Measurements from ENCODE around the gene EIF4B. TPM values are rescaled to one million over a fixed set of nuclear protein-coding genes. Genes with fewer than 3 reads are reported as not detected.

Gene EIF4B
- total and polyA plus RNA-seq, 2 donors (not counting 1 experiment from before 2014, with no cell fraction given), result 252 to 674 TPM

DNA sequence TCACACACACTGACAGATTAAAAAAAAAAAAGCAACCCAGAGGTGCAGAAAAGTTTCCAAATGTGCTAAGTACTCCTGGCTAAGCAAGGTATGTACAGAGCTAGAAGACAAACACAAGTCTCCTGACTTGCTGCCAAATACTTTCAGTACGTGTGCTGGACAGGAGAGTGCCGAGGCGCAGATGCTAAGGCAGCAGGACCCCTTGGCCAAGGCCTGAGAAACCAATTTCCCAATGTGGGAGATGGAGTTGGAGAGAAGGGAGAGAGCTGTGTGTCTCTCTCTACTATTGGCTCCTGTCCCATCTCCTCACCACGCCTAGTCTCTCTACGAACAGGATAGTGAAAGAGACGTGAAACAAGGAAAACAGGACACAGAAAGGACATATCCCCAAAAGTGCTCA lies 67.6 kb downstream of the EIF4B start:
- Histone ChIP-seq H3K4me3 (ENCODE audit: control extremely low read depth in 1 of 5, extremely low read depth in 1 of 5, insufficient read depth in 1 of 5, low read depth in 2 of 5, low read length in 4 of 5) (no peak overlapping the region), H3K9me3 (ENCODE audit: control extremely low read depth in 1 of 3, control insufficient read depth in 2 of 3, insufficient read depth in 1 of 3, low read length in 2 of 3) (no peaks in the 10 kb centered on the region), H3K79me2 (ENCODE audit: control insufficient read depth, insufficient read depth, low read length) (peaks cover 24% of the 10 kb centered on the region), H3K4me1 (ENCODE audit: control insufficient read depth in 2 of 2, insufficient read depth in 2 of 2, low read length in 2 of 2) (peaks cover 12 to 33% of the 10 kb centered on the region in 2 donors), H4K20me1 (ENCODE audit: control insufficient read depth, insufficient read depth, low read length, poor library complexity, severe bottlenecking) (peaks cover 33% of the 10 kb centered on the region), H2AFZ (ENCODE audit: insufficient read depth, low read depth, low read length, poor library complexity, severe bottlenecking) (no peak overlapping the region), H3K27me3 (replicated peaks in 1 of 4; ENCODE audit: control extremely low read depth in 1 of 4, control insufficient read depth in 3 of 4, insufficient read depth in 4 of 4, low read length in 3 of 4) (no peaks in the 10 kb centered on the region), H3K36me3 (replicated peaks in 1 of 2; ENCODE audit: control extremely low read depth in 1 of 2, control insufficient read depth in 1 of 2, extremely low read depth in 1 of 2, insufficient read depth in 2 of 2, low read length in 1 of 2) (peaks cover 0 to 68% of the 10 kb centered on the region in 2 experiments), H3K9ac (ENCODE audit: low read length) (no peak overlapping the region), H3K27ac (ENCODE audit: low read length in 2 of 2) (no peak overlapping the region), H3K4me2 (replicated peaks; ENCODE audit: low read depth, low read length, poor library complexity, severe bottlenecking) (no peak overlapping the region)
- 100% methylated on average over 2 of the region's 6 CpGs for WGBS (ENCODE audit: insufficient coverage)
- Mint-ChIP-seq H3K27ac (no peak overlapping the region), H3K4me1 (peaks cover 39% of the 10 kb centered on the region), H3K4me3 (no peak overlapping the region), H3K9me3 (ENCODE audit: insufficient read depth) (no peaks in the 10 kb centered on the region), H3K27me3 (no peaks in the 10 kb centered on the region)
- no peak for DNase-seq
- no peak for ATAC-seq (ENCODE audit: low read depth)
- no peak for TF ChIP-seq EZH2 (IDR thresholded peaks at IDR 0.05; ENCODE audit: borderline replicate concordance, insufficient read depth, low read depth, low read length, poor library complexity, severe bottlenecking)
- TF ChIP-seq, protein P1, sequence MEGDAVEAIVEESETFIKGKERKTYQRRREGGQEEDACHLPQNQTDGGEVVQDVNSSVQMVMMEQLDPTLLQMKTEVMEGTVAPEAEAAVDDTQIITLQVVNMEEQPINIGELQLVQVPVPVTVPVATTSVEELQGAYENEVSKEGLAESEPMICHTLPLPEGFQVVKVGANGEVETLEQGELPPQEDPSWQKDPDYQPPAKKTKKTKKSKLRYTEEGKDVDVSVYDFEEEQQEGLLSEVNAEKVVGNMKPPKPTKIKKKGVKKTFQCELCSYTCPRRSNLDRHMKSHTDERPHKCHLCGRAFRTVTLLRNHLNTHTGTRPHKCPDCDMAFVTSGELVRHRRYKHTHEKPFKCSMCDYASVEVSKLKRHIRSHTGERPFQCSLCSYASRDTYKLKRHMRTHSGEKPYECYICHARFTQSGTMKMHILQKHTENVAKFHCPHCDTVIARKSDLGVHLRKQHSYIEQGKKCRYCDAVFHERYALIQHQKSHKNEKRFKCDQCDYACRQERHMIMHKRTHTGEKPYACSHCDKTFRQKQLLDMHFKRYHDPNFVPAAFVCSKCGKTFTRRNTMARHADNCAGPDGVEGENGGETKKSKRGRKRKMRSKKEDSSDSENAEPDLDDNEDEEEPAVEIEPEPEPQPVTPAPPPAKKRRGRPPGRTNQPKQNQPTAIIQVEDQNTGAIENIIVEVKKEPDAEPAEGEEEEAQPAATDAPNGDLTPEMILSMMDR (IDR thresholded peaks at IDR 0.05), result no peak
- ChIA-PET POLR2A (interaction anchor here (1.1 kb wide), 1 partner anchor 20 kb away, joined by 11 read pairs; no protein-coding TSS in a partner anchor), CTCF (interaction anchor here (14.1 kb wide), 1 partner anchor 24 kb away, joined by 344 read pairs; the partner anchor contains the start of genes IGFBP6 and SOAT2)
- intact Hi-C loops (cut with micrococcal nuclease), result loop anchor here (10.0 kb wide), 1 partner anchor 251 kb away; the partner anchor contains the start of gene AAAS

DNA sequence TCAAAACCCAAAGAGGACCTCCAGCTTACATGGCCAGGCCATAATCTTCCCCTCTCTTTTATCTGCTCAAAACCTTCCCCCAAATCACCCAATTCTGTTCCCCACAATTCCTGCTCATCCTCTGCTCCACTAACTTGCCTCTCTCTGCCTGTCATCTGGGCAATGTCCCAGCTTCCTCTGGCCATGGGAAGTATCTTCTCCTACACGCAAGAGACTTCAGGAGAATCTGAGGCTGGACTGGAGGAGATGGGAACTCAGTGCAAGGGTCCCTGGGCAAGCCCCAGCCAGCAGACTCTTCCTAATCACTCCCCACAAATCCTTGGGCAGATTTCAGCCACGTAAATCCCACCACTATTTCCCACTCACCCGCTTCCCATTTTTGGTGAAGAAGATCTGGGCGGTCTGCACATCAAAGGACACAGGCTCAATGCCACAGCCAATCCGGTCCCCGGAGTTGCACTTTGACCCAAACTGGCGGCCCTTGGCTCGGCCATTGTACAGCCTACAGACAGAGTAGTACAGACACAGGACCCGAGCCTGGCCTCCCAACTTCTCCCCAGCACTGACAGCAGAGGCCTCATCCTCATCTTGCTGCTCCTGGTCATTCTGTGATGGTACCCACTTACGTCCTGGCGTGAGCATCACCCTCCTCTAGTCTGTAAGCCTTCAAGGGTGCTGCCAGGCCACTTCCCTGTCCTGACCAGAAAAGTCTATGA lies 68.2 kb downstream of the EIF4B start:
- peaks cover 0 to 62% of the 10 kb centered on the region in 2 experiments for H3K36me3 ChIP-seq (replicated peaks in 1 of 2; ENCODE audit: control extremely low read depth in 1 of 2, control insufficient read depth in 1 of 2, extremely low read depth in 1 of 2, insufficient read depth in 2 of 2, low read length in 1 of 2)
- DNase-seq (no peak), ATAC-seq (ENCODE audit: low read depth) (no peak)
- peaks cover 12 to 33% of the 10 kb centered on the region in 2 donors for H3K4me1 ChIP-seq (ENCODE audit: control insufficient read depth in 2 of 2, insufficient read depth in 2 of 2, low read length in 2 of 2)
- Mint-ChIP-seq H3K27ac (no peak overlapping the region), H3K4me3 (no peak overlapping the region), H3K4me1 (peaks cover 42% of the 10 kb centered on the region), H3K9me3 (ENCODE audit: insufficient read depth) (no peaks in the 10 kb centered on the region), H3K27me3 (no peaks in the 10 kb centered on the region)
- no peaks in the 10 kb centered on the region for H3K27me3 ChIP-seq (replicated peaks in 1 of 4; ENCODE audit: control extremely low read depth in 1 of 4, control insufficient read depth in 3 of 4, insufficient read depth in 4 of 4, low read length in 3 of 4)
- H2AFZ ChIP-seq (ENCODE audit: insufficient read depth, low read depth, low read length, poor library complexity, severe bottlenecking), result no peak overlapping the region
- ChIA-PET CTCF (interaction anchor here (14.1 kb wide), 1 partner anchor 24 kb away, joined by 344 read pairs; the partner anchor contains the start of genes IGFBP6 and SOAT2), POLR2A (no interaction called here)
- intact Hi-C loops (cut with micrococcal nuclease), result loop anchor here (10.0 kb wide), 1 partner anchor 250 kb away; the partner anchor contains the start of gene AAAS
- WGBS (ENCODE audit: insufficient coverage), result over 99% methylated on average over 11 of the region's 11 CpGs
- H4K20me1 ChIP-seq (ENCODE audit: control insufficient read depth, insufficient read depth, low read length, poor library complexity, severe bottlenecking), result peaks cover 31% of the 10 kb centered on the region
- peaks cover 26% of the 10 kb centered on the region for H3K79me2 ChIP-seq (ENCODE audit: control insufficient read depth, insufficient read depth, low read length)
- no peak overlapping the region for H3K4me3 ChIP-seq (ENCODE audit: control extremely low read depth in 1 of 5, extremely low read depth in 1 of 5, insufficient read depth in 1 of 5, low read depth in 2 of 5, low read length in 4 of 5)
- no peak overlapping the region for H3K4me2 ChIP-seq (replicated peaks; ENCODE audit: low read depth, low read length, poor library complexity, severe bottlenecking)
- TF ChIP-seq EZH2 (IDR thresholded peaks at IDR 0.05; ENCODE audit: borderline replicate concordance, insufficient read depth, low read depth, low read length, poor library complexity, severe bottlenecking), result no peak
- TF ChIP-seq, protein P1 (IDR thresholded peaks at IDR 0.05), result no peak
- no peak overlapping the region for H3K27ac ChIP-seq (ENCODE audit: low read length in 2 of 2)
- H3K9me3 ChIP-seq (ENCODE audit: control extremely low read depth in 1 of 3, control insufficient read depth in 2 of 3, insufficient read depth in 1 of 3, low read length in 2 of 3), result no peaks in the 10 kb centered on the region
- no peak overlapping the region for H3K9ac ChIP-seq (ENCODE audit: low read length)
